Astrocyte (in vitro differentiated cells and primary cell): ENCODE measurements around the gene LTBP2. TPM values are rescaled to one million over a fixed set of nuclear protein-coding genes. Genes with fewer than 3 reads are reported as not detected.

Source experiments
- DNase-seq: peaks from one replicate; pipeline ENCODE4 v3.0.0-alpha.2; 2010; ENCODE audit warnings: low read depth
- FAIRE-seq: peaks from 2 replicates; lab custom pipeline; 2011; peaks lifted over from hg19 to GRCh38; lab: Jason Lieb, UNC
- H2AFZ ChIP-seq: 2 replicates; pipeline ENCODE4 v1.6.0; 2012; ENCODE audit warnings: low read depth, low read length, inconsistent platforms
- H3K27ac ChIP-seq: 2 replicates; pipeline ENCODE4 v1.5.1; 2011; ENCODE audit warnings: low read depth, low read length, inconsistent platforms
- H3K27me3 ChIP-seq: 2 replicates; pipeline ENCODE4 v1.6.0; 2011; ENCODE audit warnings: low read length, inconsistent platforms; ENCODE audit not compliant: insufficient read depth
- H3K36me3 ChIP-seq: 2 replicates; pipeline ENCODE4 v1.5.1; 2011; ENCODE audit warnings: low read length, inconsistent platforms; ENCODE audit not compliant: insufficient read depth
- H3K4me1 ChIP-seq: 2 replicates; pipeline ENCODE4 v1.5.1; 2011; ENCODE audit warnings: low read length, inconsistent platforms; ENCODE audit not compliant: insufficient read depth
- H3K4me2 ChIP-seq: 2 replicates; pipeline ENCODE4 v1.6.0; 2012; ENCODE audit warnings: low read length, inconsistent platforms
- H3K4me3 ChIP-seq: 2 replicates; pipeline ENCODE4 v1.5.1; 2011; ENCODE audit warnings: low read depth, mild to moderate bottlenecking, low read length, inconsistent platforms; ENCODE audit not compliant: insufficient read depth
- H3K79me2 ChIP-seq: 2 replicates; pipeline ENCODE4 v1.6.0; 2012; ENCODE audit warnings: mild to moderate bottlenecking, low read length, inconsistent platforms; ENCODE audit not compliant: insufficient read depth
- H3K9ac ChIP-seq: 2 replicates; pipeline ENCODE4 v1.6.0; 2012; ENCODE audit warnings: mild to moderate bottlenecking, low read length, inconsistent platforms
- H3K9me3 ChIP-seq: 2 replicates; pipeline ENCODE4 v1.5.1; 2012; ENCODE audit warnings: low read depth, mild to moderate bottlenecking, low read length, inconsistent platforms; ENCODE audit not compliant: insufficient read depth
- H4K20me1 ChIP-seq: 2 replicates; pipeline ENCODE4 v1.6.0; 2012; ENCODE audit warnings: low read length, inconsistent platforms; ENCODE audit not compliant: insufficient read depth
- H3K27ac Mint-ChIP-seq: one replicate; pipeline ENCODE4 v1.8.0; 2021; ENCODE audit warnings: mild to moderate bottlenecking, mixed read lengths; ENCODE audit not compliant: unreplicated experiment
- H3K27me3 Mint-ChIP-seq: one replicate; pipeline ENCODE4 v1.8.0; 2021; ENCODE audit warnings: low read depth, mixed read lengths; ENCODE audit not compliant: unreplicated experiment
- H3K36me3 Mint-ChIP-seq: one replicate; pipeline ENCODE4 v1.8.0; 2021; ENCODE audit warnings: low read depth, mixed read lengths; ENCODE audit not compliant: unreplicated experiment
- H3K4me1 Mint-ChIP-seq: one replicate; pipeline ENCODE4 v1.8.0; 2021; ENCODE audit warnings: low read depth, mixed read lengths; ENCODE audit not compliant: unreplicated experiment
- H3K4me3 Mint-ChIP-seq: one replicate; pipeline ENCODE4 v1.8.0; 2021; ENCODE audit warnings: mild to moderate bottlenecking, moderate library complexity, mixed read lengths; ENCODE audit not compliant: unreplicated experiment
- H3K9me3 Mint-ChIP-seq: one replicate; pipeline ENCODE4 v1.8.0; 2021; ENCODE audit warnings: mild to moderate bottlenecking, mixed read lengths; ENCODE audit not compliant: unreplicated experiment
- EZH2 ChIP-seq: IDR thresholded peaks from 2 replicates; pipeline ENCODE4 v1.6.1; 2012; ENCODE audit warnings: mild to moderate bottlenecking, low read length, inconsistent platforms; ENCODE audit not compliant: insufficient read depth
- total RNA-seq: library from RNA; stranded (reverse); gene quantifications from 2 replicates; pipeline ENCODE4 v1.2.1, GENCODE V29; 2021
- TF ChIP-seq, protein P1 (sequence below): IDR thresholded peaks from 2 replicates; pipeline ENCODE4 v1.5.1; 2011; ENCODE audit warnings: low read depth, mild to moderate bottlenecking, inconsistent platforms, low read length, moderate library complexity; ENCODE audit not compliant: insufficient read depth

The LTBP2 gene
- total RNA-seq, 1 donor from 2014 or later: 162 TPM

DNA sequence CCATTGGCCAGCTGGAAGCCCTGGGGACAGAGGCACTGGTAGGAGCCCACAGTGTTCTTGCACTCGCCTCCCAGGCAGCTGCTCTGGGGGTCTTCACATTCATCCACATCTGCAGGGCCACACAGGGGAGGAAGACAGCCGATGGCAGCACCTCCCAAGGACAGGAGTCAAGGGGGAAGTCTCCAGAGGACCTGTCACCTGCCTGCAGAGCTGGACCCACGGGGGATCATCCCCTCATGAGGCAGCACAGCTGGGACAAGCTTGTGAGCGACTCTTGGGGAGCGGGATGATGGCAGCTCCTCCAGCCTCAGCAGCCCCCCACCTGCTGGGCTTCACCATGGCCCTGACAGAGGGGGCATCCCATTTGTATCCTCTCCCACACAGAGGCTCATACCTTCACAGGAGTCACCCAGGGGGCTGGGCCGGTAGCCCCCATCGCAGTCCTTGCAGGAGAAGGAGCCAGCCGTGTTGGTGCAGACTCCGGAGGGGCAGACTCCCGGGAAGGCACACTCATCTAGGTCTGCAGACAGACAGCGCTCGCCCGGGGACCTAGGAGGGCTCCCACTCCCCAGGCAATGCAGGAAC lies 103.1 kb downstream of the LTBP2 start:
- Mint-ChIP-seq H3K4me1 (peaks cover 14% of the 10 kb centered on the region), H3K27me3 (peaks cover 8% of the 10 kb centered on the region), H3K4me3 (no peak overlapping the region), H3K36me3 (peaks cover 46% of the 10 kb centered on the region), H3K27ac (no peak overlapping the region), H3K9me3 (peaks cover 3% of the 10 kb centered on the region)
- H3K79me2 ChIP-seq: no peaks in the 10 kb centered on the region
- no peak for TF ChIP-seq EZH2
- TF ChIP-seq, protein P1, sequence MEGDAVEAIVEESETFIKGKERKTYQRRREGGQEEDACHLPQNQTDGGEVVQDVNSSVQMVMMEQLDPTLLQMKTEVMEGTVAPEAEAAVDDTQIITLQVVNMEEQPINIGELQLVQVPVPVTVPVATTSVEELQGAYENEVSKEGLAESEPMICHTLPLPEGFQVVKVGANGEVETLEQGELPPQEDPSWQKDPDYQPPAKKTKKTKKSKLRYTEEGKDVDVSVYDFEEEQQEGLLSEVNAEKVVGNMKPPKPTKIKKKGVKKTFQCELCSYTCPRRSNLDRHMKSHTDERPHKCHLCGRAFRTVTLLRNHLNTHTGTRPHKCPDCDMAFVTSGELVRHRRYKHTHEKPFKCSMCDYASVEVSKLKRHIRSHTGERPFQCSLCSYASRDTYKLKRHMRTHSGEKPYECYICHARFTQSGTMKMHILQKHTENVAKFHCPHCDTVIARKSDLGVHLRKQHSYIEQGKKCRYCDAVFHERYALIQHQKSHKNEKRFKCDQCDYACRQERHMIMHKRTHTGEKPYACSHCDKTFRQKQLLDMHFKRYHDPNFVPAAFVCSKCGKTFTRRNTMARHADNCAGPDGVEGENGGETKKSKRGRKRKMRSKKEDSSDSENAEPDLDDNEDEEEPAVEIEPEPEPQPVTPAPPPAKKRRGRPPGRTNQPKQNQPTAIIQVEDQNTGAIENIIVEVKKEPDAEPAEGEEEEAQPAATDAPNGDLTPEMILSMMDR: no peak
- H3K27me3 ChIP-seq: no peaks in the 10 kb centered on the region
- H3K4me2 ChIP-seq: no peak overlapping the region
- H3K4me1 ChIP-seq: peaks cover 29% of the 10 kb centered on the region
- H3K9me3 ChIP-seq: no peaks in the 10 kb centered on the region
- no peak overlapping the region for H2AFZ ChIP-seq
- H4K20me1 ChIP-seq: no peaks in the 10 kb centered on the region
- no peak overlapping the region for H3K4me3 ChIP-seq
- DNase-seq (no peak), FAIRE-seq (no peak)
- no peak overlapping the region for H3K27ac ChIP-seq
- no peak overlapping the region for H3K9ac ChIP-seq
- H3K36me3 ChIP-seq: peaks cover 20% of the 10 kb centered on the region

DNA sequence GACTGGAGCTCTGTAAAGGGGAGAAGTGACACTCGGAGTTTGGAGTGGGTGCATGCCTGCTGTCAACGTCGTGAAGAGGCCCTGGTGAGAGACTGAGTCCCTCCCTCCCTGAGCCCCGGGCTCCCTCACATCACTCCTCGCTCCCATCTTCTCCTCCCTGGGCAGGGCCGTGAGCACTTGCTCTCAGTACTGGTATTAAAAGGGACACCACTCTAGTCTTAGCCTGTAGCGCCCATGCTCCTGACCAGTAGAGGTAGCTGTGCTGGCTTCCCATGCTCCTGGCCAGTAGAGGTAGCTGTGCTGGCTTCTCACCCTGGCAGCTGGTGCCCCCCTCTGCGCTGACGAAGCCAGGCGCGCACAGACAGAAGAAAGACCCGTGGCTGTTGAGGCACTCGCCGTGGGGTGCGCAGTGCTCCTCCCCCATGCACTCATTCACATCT lies 103.7 kb downstream of the LTBP2 start:
- Mint-ChIP-seq H3K27me3 (peaks cover 8% of the 10 kb centered on the region), H3K9me3 (peaks cover 3% of the 10 kb centered on the region), H3K4me3 (no peak overlapping the region), H3K36me3 (peaks cover 49% of the 10 kb centered on the region), H3K4me1 (peaks cover 11% of the 10 kb centered on the region), H3K27ac (no peak overlapping the region)
- Histone ChIP-seq H3K79me2 (no peaks in the 10 kb centered on the region), H3K27ac (no peak overlapping the region), H3K9me3 (no peaks in the 10 kb centered on the region), H3K4me2 (no peak overlapping the region), H4K20me1 (no peaks in the 10 kb centered on the region), H3K9ac (no peak overlapping the region), H3K27me3 (no peaks in the 10 kb centered on the region), H3K4me1 (peaks cover 26% of the 10 kb centered on the region), H2AFZ (no peak overlapping the region), H3K4me3 (no peak overlapping the region), H3K36me3 (peaks cover 23% of the 10 kb centered on the region)
- no peak for FAIRE-seq
- DNase-seq: no peak
- TF ChIP-seq, protein P1: peak; percentile 24
- TF ChIP-seq EZH2: no peak

DNA sequence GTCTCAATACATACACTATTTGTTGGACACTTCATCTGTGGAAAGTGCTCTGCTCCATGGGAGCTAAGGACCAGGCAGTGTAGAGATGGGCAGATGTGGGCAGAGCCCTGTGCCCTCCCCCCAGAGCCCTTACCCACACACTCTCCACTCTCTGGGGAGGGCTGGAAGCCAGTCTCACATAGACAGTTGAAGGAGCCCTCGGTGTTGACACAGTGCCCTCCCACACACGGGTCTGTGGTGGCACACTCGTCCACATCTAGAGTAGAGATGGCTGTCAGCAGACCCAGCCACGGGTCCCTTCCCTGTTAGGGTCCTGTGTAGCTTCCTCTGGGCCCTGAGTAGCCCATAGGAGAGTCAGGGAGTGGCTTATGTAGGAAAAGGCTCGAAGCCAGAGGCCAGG lies 104.2 kb downstream of the LTBP2 start:
- H3K36me3 Mint-ChIP-seq: peaks cover 46% of the 10 kb centered on the region
- H3K27ac Mint-ChIP-seq: no peak overlapping the region
- H3K27ac ChIP-seq: no peak overlapping the region
- FAIRE-seq: no peak
- H3K4me3 Mint-ChIP-seq: peak overlapping the region; percentile 43
- H2AFZ ChIP-seq: no peak overlapping the region
- DNase-seq: no peak
- no peak overlapping the region for H3K4me3 ChIP-seq
- peaks cover 11% of the 10 kb centered on the region for H3K4me1 Mint-ChIP-seq
- H3K79me2 ChIP-seq: no peaks in the 10 kb centered on the region
- no peaks in the 10 kb centered on the region for H3K9me3 ChIP-seq
- no peaks in the 10 kb centered on the region for H4K20me1 ChIP-seq
- H3K27me3 ChIP-seq: no peaks in the 10 kb centered on the region
- peaks cover 3% of the 10 kb centered on the region for H3K9me3 Mint-ChIP-seq
- H3K9ac ChIP-seq: no peak overlapping the region
- peaks cover 26% of the 10 kb centered on the region for H3K4me1 ChIP-seq
- H3K36me3 ChIP-seq: peaks cover 23% of the 10 kb centered on the region
- H3K4me2 ChIP-seq: no peak overlapping the region
- peaks cover 8% of the 10 kb centered on the region for H3K27me3 Mint-ChIP-seq
- TF ChIP-seq EZH2: no peak
- TF ChIP-seq, protein P1: no peak
